Measurements from ENCODE around the gene ARID4B.

- TF ChIP-seq, protein P1, sequence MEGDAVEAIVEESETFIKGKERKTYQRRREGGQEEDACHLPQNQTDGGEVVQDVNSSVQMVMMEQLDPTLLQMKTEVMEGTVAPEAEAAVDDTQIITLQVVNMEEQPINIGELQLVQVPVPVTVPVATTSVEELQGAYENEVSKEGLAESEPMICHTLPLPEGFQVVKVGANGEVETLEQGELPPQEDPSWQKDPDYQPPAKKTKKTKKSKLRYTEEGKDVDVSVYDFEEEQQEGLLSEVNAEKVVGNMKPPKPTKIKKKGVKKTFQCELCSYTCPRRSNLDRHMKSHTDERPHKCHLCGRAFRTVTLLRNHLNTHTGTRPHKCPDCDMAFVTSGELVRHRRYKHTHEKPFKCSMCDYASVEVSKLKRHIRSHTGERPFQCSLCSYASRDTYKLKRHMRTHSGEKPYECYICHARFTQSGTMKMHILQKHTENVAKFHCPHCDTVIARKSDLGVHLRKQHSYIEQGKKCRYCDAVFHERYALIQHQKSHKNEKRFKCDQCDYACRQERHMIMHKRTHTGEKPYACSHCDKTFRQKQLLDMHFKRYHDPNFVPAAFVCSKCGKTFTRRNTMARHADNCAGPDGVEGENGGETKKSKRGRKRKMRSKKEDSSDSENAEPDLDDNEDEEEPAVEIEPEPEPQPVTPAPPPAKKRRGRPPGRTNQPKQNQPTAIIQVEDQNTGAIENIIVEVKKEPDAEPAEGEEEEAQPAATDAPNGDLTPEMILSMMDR (conservative IDR thresholded peaks at IDR 0.05; ENCODE audit: low read depth, low read length): no peak
- no peak for TF ChIP-seq EZH2 (IDR thresholded peaks at IDR 0.05; ENCODE audit: borderline replicate concordance, low read depth, low read length, poor library complexity, severe bottlenecking)
These were observed 65.4 kb downstream of the ARID4B start for GRCh38 chr1:235262539-235262938.

Data from A673 (cell line).